ENCODE data around the gene ODF2.
A peak's percentile ranks its signal among the peaks of the same experiment; 100 is the strongest.

The ODF2 gene

DNA sequence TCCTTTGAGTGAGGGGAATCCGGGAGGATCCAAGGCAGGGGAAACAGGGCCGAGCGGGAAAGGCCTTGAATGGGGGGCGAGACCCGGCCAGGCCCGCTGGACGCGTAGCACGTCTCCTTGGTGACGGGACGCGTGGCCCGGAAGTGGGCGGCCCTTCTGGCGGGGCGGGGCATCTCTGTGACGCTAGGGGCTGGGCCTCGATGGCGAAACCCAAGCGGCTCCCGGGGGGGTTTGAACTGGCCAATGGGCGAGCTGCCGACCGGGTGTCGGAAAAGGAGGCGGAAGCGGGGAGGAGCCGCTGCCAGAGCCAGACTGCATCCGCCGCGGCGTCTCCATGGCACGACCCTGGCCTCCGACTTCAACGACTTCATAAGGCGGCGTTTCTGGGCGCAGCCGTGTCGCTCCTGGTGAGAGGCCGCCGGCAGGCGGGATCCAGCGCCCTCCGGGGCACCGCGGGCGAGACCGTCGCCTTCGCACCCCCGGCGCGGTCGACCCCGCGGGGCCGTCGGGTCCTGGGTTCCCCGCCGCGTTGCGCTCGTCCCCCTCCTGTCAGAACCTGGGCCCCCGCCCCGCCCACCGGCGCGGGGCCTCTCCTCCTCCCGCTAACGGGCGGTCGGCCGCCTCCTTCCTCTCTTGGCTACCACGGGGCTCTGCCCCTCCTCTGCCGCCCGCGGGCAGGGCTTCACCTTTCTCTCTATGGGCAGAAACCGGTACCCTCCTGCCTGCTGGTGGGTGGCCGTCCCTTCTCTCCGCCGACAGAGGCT is at the start of gene ODF2:
Gene ODF2 (plus strand): TSS at position 158 of the 764 bp plus-strand sequence. CDS start 86 bp downstream, at position 244.
- H3K9me3 ChIP-seq (ENCODE audit: insufficient read depth, low read length): no peaks in the 10 kb centered on the region
- H3K4me3 ChIP-seq (ENCODE audit: low read length): peak within 1 kb of the TSS; percentile 93
- TF ChIP-seq EZH2phosphoT487 (IDR thresholded peaks at IDR 0.05; ENCODE audit: low read depth): no peak
- TF ChIP-seq, protein P1, sequence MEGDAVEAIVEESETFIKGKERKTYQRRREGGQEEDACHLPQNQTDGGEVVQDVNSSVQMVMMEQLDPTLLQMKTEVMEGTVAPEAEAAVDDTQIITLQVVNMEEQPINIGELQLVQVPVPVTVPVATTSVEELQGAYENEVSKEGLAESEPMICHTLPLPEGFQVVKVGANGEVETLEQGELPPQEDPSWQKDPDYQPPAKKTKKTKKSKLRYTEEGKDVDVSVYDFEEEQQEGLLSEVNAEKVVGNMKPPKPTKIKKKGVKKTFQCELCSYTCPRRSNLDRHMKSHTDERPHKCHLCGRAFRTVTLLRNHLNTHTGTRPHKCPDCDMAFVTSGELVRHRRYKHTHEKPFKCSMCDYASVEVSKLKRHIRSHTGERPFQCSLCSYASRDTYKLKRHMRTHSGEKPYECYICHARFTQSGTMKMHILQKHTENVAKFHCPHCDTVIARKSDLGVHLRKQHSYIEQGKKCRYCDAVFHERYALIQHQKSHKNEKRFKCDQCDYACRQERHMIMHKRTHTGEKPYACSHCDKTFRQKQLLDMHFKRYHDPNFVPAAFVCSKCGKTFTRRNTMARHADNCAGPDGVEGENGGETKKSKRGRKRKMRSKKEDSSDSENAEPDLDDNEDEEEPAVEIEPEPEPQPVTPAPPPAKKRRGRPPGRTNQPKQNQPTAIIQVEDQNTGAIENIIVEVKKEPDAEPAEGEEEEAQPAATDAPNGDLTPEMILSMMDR (IDR thresholded peaks at IDR 0.05; ENCODE audit: low read depth, low read length): no peak
- peak within 1 kb of the TSS; percentile 86 for H3K9ac ChIP-seq (ENCODE audit: low read length)
- H2AFZ ChIP-seq (ENCODE audit: low read depth, low read length): peak within 1 kb of the TSS; percentile 75
- peaks cover 16% of the 10 kb centered on the region for H3K36me3 ChIP-seq (replicated peaks; ENCODE audit: low read depth, low read length)
- peaks cover 7% of the 10 kb centered on the region for H4K20me1 ChIP-seq (ENCODE audit: insufficient read depth, low read length)
- peaks cover 25% of the 10 kb centered on the region for H3K79me2 ChIP-seq (ENCODE audit: low read length)
- peak within 1 kb of the TSS; percentile 89 for H3K4me2 ChIP-seq (ENCODE audit: low read length)
- H3K27me3 ChIP-seq (ENCODE audit: low read depth, low read length): peaks cover 6% of the 10 kb centered on the region; the same call in 1 of the 2 replicates
- peak within 1 kb of the TSS; percentile 74 for H3K27ac ChIP-seq (ENCODE audit: low read length)
- peaks cover 6% of the 10 kb centered on the region for H3K4me1 ChIP-seq (ENCODE audit: low read length)

DNA sequence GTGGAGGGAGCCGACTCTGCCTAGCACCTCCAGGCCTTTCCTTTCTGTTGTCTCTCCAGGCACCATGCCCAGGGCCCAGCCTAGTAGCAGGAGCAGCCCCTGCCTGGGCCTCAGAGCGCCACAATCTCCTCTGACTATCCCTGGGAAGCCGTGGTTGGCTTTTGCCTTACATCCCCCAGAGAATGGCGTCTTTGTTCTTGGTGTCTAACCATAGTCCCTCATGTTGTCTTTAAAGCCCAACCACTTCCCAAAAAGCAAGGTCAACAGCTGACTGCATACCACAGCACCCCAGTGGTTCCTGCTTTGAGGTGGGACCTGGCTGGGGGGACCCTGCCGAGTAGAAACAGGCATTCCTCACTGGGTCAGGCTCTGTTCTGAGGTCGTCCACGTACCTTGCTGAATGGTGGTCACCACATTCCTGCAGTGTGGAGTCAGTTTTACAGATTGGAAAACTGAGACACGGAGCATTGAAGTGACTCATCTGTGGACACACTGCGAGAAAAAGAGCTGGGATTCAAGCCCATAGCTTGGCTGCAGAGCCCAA is 48.9 kb upstream of the ODF2 start:
- H3K9me3 ChIP-seq (ENCODE audit: insufficient read depth, low read length): no peaks in the 10 kb centered on the region
- H3K27me3 ChIP-seq (ENCODE audit: low read depth, low read length): 0 out of 2 replicates have a peak, but pooled peaks cover 3% of the 10 kb centered on the region
- no peaks in the 10 kb centered on the region for H3K79me2 ChIP-seq (ENCODE audit: low read length)
- no peak overlapping the region for H3K27ac ChIP-seq (ENCODE audit: low read length)
- H4K20me1 ChIP-seq (ENCODE audit: insufficient read depth, low read length): no peaks in the 10 kb centered on the region
- no peaks in the 10 kb centered on the region for H3K4me1 ChIP-seq (ENCODE audit: low read length)
- no peak overlapping the region for H3K4me2 ChIP-seq (ENCODE audit: low read length)
- no peak for TF ChIP-seq EZH2phosphoT487 (IDR thresholded peaks at IDR 0.05; ENCODE audit: low read depth)
- TF ChIP-seq, protein P1 (IDR thresholded peaks at IDR 0.05; ENCODE audit: low read depth, low read length): no peak
- no peak overlapping the region for H3K4me3 ChIP-seq (ENCODE audit: low read length)
- no peak overlapping the region for H3K9ac ChIP-seq (ENCODE audit: low read length)
- no peaks in the 10 kb centered on the region for H3K36me3 ChIP-seq (replicated peaks; ENCODE audit: low read depth, low read length)
- no peak overlapping the region for H2AFZ ChIP-seq (ENCODE audit: low read depth, low read length)

DNA sequence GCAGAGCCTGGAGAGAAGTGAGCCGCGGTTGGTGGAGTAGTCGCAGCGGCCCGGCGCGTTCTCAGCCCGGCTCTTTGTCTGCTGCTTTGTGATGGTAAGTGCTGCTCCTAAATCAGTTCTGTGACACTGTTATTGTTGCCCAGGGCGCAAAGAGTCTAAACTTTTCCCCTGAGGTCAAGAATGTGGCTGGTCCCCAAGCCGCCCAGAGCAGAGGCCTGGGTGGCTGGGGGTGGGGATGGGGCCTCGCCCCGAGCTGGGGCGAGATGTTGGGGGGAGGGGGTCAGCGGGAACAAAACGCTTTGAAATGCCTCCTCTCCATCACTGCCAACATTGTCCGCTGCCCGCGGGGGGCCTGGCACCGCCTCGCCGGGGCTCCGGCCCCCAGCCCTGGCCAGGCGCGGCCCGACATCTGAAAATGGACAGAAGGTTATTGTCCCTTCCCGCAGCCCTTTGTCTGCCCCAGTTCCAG is 46.8 kb upstream of the ODF2 start:
- TF ChIP-seq, protein P1 (IDR thresholded peaks at IDR 0.05; ENCODE audit: low read depth, low read length): no peak
- no peak for TF ChIP-seq EZH2phosphoT487 (IDR thresholded peaks at IDR 0.05; ENCODE audit: low read depth)
- Histone ChIP-seq H3K36me3 (replicated peaks; ENCODE audit: low read depth, low read length) (no peaks in the 10 kb centered on the region), H3K9me3 (ENCODE audit: insufficient read depth, low read length) (no peaks in the 10 kb centered on the region), H3K4me3 (ENCODE audit: low read length) (no peak overlapping the region), H3K27me3 (ENCODE audit: low read depth, low read length) (peaks cover 4% of the 10 kb centered on the region; the same call in 1 of the 2 replicates), H3K79me2 (ENCODE audit: low read length) (no peaks in the 10 kb centered on the region), H4K20me1 (ENCODE audit: insufficient read depth, low read length) (no peaks in the 10 kb centered on the region), H3K9ac (ENCODE audit: low read length) (no peak overlapping the region), H2AFZ (ENCODE audit: low read depth, low read length) (no peak overlapping the region), H3K4me1 (ENCODE audit: low read length) (no peaks in the 10 kb centered on the region), H3K27ac (ENCODE audit: low read length) (no peak overlapping the region), H3K4me2 (ENCODE audit: low read length) (no peak overlapping the region)

DNA sequence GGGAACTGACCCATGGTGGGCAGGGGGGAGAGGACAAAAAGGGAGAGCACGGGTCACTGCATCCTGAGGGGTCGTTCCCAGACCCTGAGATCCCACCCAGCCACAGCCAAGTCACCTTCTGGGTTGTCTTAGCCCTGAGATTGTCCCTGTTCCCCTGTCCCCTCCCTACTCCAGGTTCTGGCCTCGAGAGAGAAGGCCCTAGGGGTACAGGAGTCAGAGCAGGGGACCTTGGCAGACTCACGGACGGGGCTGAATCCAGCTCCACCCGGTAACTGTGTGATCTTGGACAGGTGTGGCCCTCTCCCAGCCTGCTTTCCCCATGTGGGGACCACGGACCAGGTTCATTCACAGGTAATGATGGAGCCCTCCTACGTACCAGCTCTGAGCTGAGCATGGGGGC is 46.4 kb upstream of the ODF2 start:
- H3K4me1 ChIP-seq (ENCODE audit: low read length): no peaks in the 10 kb centered on the region
- no peak overlapping the region for H3K4me2 ChIP-seq (ENCODE audit: low read length)
- TF ChIP-seq EZH2phosphoT487 (IDR thresholded peaks at IDR 0.05; ENCODE audit: low read depth): no peak
- TF ChIP-seq, protein P1 (IDR thresholded peaks at IDR 0.05; ENCODE audit: low read depth, low read length): no peak
- H3K9ac ChIP-seq (ENCODE audit: low read length): no peak overlapping the region
- H3K79me2 ChIP-seq (ENCODE audit: low read length): no peaks in the 10 kb centered on the region
- no peak overlapping the region for H3K4me3 ChIP-seq (ENCODE audit: low read length)
- no peaks in the 10 kb centered on the region for H3K9me3 ChIP-seq (ENCODE audit: insufficient read depth, low read length)
- no peaks in the 10 kb centered on the region for H3K36me3 ChIP-seq (replicated peaks; ENCODE audit: low read depth, low read length)
- H4K20me1 ChIP-seq (ENCODE audit: insufficient read depth, low read length): no peaks in the 10 kb centered on the region
- no peak overlapping the region for H3K27ac ChIP-seq (ENCODE audit: low read length)
- peaks cover 8% of the 10 kb centered on the region; the same call in 1 of the 2 replicates for H3K27me3 ChIP-seq (ENCODE audit: low read depth, low read length)
- no peak overlapping the region for H2AFZ ChIP-seq (ENCODE audit: low read depth, low read length)

Measured in OCI-LY3 (cell line).